HUES64 (cell line): ENCODE results near the gene IRF1.
A peak's percentile ranks its signal among the peaks of the same experiment; 100 is the strongest.

Experiments used
- H3K27ac ChIP-seq: 2 replicates; pipeline ENCODE4 v1.7.0; 2013; ENCODE audit warnings: low read depth, low read length, inconsistent platforms
- H3K27me3 ChIP-seq: 2 replicates; pipeline ENCODE4 v1.6.1; 2013; ENCODE audit warnings: mild to moderate bottlenecking, low read length; ENCODE audit not compliant: insufficient read depth
- H3K36me3 ChIP-seq: 2 replicates; pipeline ENCODE4 v1.6.1; 2013; ENCODE audit warnings: mild to moderate bottlenecking, low read length; ENCODE audit not compliant: insufficient read depth
- H3K4me1 ChIP-seq: 2 replicates; pipeline ENCODE4 v1.6.1; 2013; ENCODE audit warnings: mild to moderate bottlenecking, low read length, moderate library complexity; ENCODE audit not compliant: insufficient read depth
- H3K4me3 ChIP-seq: 2 replicates; pipeline ENCODE4 v1.5.1; 2013; ENCODE audit warnings: mild to moderate bottlenecking, low read length, moderate library complexity
- H3K9ac ChIP-seq: 2 replicates; pipeline ENCODE4 v1.6.1; 2013; ENCODE audit warnings: mild to moderate bottlenecking, low read depth, low read length
- H3K9me3 ChIP-seq: 2 replicates; pipeline ENCODE4 v1.6.1; 2013; ENCODE audit warnings: low read depth, low read length; ENCODE audit not compliant: insufficient read depth
- WGBS: fragments of 150-250, 120-280 bp; methylation state at CpG from one replicate; pipeline ENCODE4 v1.1.7; 2013; ENCODE audit warnings: missing lambda C conversion rate; 5-methylcytosine and 5-hydroxymethylcytosine counted together

IRF1 gene

DNA sequence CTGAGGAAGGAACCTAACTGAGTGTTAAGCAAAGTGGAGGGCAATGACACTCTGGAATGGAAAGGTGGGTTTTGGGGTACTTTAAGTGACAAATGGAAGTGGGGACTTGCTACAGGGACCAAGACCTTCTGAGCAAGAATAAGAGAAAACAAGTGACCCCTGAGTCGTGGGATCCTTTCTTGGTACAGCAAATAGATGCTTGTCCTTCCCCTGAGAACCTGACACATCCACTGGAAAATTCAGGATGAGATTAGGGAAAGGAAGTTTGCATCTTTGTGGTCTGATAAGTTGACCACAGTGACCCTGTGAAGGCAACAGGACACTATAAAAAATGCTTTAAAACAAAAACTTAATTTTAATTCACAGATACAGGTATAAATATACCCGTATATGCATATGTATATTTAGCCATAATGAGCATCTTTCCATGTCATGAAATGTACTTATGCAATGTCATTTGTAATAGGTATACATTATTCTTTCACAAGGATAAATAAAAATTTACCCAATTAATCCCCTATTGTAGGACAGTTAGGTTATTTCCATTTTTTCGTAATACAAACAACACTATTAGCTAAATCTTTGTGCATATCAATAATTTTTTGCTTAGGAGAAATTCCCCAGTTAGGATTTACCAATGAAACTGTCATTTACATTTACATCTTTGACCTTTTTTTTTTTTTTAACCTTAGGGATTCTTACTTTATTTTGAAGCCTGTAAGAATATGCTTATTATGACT is 2.0 kb upstream of the IRF1 start:
- Histone ChIP-seq H3K4me1 (peaks cover 15% of the 10 kb centered on the region; the same call in 1 of the 2 replicates), H3K36me3 (0 out of 2 replicates have a peak, but pooled peaks cover 2% of the 10 kb centered on the region), H3K27me3 (peaks cover 40% of the 10 kb centered on the region), H3K9ac (no peak overlapping the region), H3K9me3 (no peaks in the 10 kb centered on the region), H3K27ac (no peak overlapping the region), H3K4me3 (no peak overlapping the region)
- 91% methylated on average over 2 of the region's 3 CpGs for WGBS

DNA sequence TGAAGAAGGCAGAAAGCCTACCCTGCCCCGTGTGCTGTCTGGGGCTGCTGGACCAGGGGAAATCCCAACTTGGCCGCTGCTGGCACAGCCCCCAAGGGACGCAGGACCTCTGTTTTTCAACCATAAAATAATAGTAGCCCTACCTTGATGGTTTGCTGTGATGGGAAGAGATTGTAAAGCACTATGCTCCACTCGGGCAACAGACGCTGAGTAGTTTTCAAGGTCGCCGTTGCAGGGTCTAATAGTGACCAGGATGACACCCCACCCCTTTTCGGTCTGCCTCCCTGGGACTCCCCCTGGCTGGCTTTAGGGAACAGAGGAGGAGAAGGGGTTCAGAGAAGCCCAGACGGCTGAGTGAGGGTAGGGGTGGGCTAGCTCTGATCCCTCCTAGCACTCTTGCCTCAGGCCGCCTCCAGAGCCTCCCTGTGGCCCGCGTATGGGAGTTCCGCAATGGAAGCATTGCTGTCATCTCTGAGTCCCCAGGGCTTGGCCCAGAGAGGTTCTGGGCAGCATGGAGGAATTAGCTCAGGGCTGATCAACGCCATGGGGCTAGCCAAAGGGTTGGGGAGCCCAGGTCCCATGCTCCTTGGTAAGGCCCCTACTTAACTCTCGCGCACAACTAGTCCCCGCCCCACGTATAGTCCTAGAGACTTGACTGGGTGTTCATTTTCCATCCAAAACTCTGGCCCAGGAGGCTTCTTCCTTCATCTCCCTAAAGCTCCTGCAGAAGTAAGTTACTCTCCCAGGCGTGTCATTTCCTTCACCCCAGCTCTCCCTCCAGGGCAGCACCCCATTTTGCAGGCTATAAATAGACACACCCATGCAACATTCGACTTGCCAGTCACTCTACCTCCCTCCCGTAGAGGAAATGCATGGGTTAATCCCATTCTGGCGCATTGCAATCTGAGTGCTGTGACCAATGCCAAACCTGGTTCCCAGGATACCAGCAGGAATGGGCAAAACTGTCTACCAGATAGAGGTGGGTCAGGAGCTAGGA is 1.1 kb upstream of the IRF1 start:
- Histone ChIP-seq H3K4me3 (peak overlapping the region; percentile 73), H3K4me1 (peaks cover 15% of the 10 kb centered on the region; the same call in 1 of the 2 replicates), H3K36me3 (peaks cover 11% of the 10 kb centered on the region), H3K9ac (peak overlapping the region; percentile 32; the same call in 1 of the 2 replicates), H3K27ac (no peak overlapping the region), H3K9me3 (no peaks in the 10 kb centered on the region), H3K27me3 (peaks cover 36% of the 10 kb centered on the region)
- 62% methylated on average over 22 of the region's 22 CpGs for WGBS

DNA sequence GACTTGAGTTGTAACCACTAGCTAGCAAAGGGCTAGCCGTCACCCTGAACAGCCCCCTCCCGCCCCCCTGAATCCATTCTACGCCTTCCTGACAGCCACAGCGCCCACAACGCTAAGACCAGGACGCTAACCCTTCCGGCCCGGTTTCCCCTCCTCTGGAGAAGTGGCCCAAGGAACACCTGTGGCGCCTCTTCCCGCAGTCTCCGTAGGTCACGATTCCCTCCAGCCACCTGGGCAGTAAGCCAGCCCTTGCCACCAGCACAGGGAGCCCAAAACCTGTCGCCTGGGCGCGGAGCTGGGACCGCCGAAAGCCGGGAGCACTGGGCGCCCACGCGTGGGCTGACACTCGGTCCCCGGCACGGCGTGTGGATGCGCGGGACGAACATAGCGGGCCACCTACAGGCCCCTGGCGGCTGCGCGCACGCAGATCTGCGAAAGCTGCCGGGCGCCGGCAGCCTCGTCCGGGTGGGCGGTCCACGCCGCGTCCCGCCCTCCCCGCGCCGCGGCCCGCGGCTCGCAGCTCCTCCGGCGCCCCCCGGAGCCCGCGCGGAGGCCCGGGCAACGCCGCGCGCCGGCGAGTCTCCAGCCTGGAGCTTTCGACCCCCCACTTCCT is 596 bp downstream of the IRF1 start:
- 1% methylated on average over 65 of the region's 65 CpGs for WGBS
- Histone ChIP-seq H3K4me1 (peaks cover 9% of the 10 kb centered on the region; the same call in 1 of the 2 replicates), H3K27me3 (peaks cover 36% of the 10 kb centered on the region), H3K9me3 (no peaks in the 10 kb centered on the region), H3K27ac (peak overlapping the region; percentile 70; the same call in 1 of the 2 replicates), H3K4me3 (peak overlapping the region; percentile 73), H3K36me3 (peaks cover 26% of the 10 kb centered on the region), H3K9ac (peak overlapping the region; percentile 78)

DNA sequence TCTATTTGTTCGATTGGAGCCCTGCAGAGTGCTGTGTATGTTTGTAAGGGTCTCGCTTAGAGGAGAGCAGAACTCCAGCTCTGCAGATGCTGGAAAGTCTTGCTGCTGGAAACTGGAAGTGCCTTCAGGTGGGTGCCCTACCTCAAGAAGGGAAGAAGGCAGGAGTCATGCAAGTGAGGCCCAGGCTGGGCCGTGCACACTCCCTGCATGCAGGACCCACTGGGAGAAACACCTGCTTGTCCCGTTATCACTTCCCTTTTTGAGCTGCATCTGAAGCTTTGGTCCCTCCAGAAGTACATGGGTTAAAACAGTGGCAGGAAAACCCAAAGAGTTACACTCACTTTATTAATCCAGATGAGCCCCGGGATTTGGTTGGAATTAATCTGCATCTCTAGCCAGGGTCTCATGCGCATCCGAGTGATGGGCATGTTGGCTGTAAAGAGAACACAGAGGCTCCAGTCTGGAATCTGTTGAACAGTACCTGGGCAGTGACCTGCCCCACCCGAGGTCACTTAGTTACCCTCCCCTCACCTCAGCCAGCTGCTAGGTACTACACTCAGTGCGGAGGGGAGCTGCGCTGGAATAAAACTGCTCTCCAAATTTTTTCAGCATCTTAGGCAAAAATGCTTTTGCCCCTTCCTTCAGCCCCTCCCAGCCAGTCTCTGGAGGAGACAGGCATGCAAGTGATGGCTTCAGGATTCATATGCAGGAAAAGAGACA is 1.4 kb downstream of the IRF1 start:
- H3K27me3 ChIP-seq, result peaks cover 34% of the 10 kb centered on the region
- H3K27ac ChIP-seq, result no peak overlapping the region
- no peaks in the 10 kb centered on the region for H3K9me3 ChIP-seq
- peaks cover 31% of the 10 kb centered on the region for H3K36me3 ChIP-seq
- H3K9ac ChIP-seq, result no peak overlapping the region
- H3K4me1 ChIP-seq, result peaks cover 9% of the 10 kb centered on the region; the same call in 1 of the 2 replicates
- H3K4me3 ChIP-seq, result peak overlapping the region; percentile 73
- 80% methylated on average over 10 of the region's 10 CpGs for WGBS

DNA sequence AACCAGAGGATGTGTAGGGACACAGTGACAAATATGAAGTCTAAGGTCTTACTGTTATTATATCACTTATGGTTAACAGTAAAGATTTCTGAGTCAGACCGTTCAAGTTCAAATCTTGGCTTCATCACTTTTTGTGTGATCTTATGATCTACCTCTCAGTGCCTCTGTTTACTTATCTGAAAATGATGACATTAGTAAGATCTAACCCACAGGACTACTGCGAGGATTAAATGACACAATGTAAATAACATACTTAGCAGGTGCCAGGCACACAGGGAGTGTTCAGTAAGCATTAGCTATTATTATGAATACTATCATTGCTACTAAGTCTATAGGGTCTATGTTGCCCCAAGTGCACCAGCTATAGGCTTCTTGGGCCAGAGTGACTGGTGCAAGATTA is 2.0 kb downstream of the IRF1 start:
- Histone ChIP-seq H3K4me3 (no peak overlapping the region), H3K36me3 (peaks cover 37% of the 10 kb centered on the region), H3K27ac (no peak overlapping the region), H3K4me1 (peaks cover 9% of the 10 kb centered on the region; the same call in 1 of the 2 replicates), H3K27me3 (peaks cover 31% of the 10 kb centered on the region), H3K9ac (no peak overlapping the region), H3K9me3 (no peaks in the 10 kb centered on the region)
- 100% methylated on average over 1 of the region's 2 CpGs for WGBS

DNA sequence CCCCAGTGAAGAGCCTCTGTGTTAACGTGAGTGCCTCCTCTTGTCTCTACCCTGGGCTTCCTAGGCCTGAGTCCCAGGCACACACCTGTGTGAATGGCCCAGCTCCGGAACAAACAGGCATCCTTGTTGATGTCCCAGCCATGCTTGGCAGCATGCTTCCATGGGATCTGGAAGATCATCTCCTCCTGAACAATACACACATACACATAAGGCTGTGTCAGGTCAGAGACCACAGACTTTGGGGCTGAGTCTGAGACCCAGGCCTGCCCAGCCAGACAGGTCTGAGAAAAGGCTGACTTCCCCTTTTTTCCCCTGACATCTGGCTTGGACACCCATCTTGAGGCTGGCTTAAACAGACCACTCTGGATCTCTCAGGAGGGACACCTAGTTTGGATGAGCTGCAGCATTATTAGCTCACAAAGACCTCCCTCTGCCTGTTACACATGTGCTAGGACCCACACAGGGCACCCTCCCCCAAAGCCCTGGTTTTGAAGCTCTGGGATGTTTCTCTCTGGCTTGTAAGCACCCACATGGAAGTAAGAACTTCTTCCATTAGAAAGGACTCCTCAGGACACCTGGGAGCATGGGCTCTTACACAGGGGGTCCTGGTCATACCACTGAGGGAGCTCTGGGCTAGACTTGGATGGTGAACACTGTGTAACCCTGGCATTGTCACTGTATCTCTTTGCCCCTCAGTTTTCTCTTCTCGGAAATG is 2.6 kb downstream of the IRF1 start:
- Histone ChIP-seq H3K9me3 (no peaks in the 10 kb centered on the region), H3K27ac (no peak overlapping the region), H3K4me1 (peaks cover 9% of the 10 kb centered on the region; the same call in 1 of the 2 replicates), H3K9ac (no peak overlapping the region), H3K4me3 (no peak overlapping the region), H3K27me3 (peaks cover 26% of the 10 kb centered on the region), H3K36me3 (peaks cover 42% of the 10 kb centered on the region)
- WGBS, result 94% methylated on average over 3 of the region's 3 CpGs

DNA sequence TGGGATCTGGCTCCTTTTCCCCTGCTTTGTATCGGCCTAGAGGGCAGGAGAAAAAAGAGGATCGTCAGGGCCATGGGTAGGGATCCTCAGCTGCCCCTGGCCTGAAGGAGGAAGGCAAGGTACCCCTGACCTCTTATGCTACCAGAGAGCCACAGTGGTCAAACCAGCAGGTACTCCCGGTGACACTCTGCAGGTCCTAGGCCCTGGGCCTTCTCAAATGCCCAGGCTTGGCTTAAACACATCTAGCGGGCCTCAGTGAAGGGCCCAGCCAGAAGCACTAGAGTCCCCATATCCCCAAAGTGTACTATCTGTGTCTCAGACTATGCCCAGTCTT is 3.5 kb downstream of the IRF1 start:
- H3K4me1 ChIP-seq, result peaks cover 9% of the 10 kb centered on the region; the same call in 1 of the 2 replicates
- 94% methylated on average over 4 of the region's 4 CpGs for WGBS
- H3K27ac ChIP-seq, result no peak overlapping the region
- no peaks in the 10 kb centered on the region for H3K9me3 ChIP-seq
- H3K27me3 ChIP-seq, result peaks cover 17% of the 10 kb centered on the region
- H3K9ac ChIP-seq, result no peak overlapping the region
- H3K36me3 ChIP-seq, result peaks cover 42% of the 10 kb centered on the region
- no peak overlapping the region for H3K4me3 ChIP-seq

DNA sequence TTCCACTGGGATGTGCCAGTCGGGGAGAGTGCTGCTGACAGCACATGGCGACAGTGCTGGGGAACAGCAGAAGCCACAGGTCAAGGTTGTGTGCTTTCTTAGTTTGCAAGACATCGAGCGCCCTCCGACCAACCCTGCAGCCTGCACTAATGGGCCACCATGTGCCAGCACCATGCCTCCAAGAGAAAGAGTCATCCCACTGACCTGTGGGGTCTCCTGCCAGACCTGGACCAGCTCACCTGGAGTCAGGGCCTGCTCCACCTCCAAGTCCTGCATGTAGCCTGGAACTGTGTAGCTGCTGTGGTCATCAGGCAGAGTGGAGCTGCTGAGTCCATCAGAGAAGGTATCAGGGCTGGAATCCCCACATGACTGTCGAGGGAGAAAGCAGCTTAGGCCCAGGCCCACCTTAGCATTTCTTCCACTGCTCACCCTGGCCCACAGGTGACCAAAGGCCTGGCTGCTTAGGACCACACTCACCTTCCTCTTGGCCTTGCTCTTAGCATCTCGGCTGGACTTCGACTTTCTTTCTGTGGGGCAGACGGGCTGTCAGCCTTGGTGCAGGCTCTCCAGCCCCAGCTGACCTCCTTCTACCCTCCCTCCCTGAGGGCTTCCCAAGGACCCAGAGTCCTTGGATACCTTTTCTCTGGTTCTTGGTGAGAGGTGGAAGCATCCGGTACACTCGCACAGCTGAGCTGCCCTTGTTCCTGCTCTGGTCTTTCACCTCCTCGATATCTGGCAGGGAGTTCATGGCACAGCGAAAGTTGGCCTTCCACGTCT is 4.1 kb downstream of the IRF1 start:
- Histone ChIP-seq H3K9ac (no peak overlapping the region), H3K27me3 (peaks cover 14% of the 10 kb centered on the region), H3K9me3 (no peaks in the 10 kb centered on the region), H3K27ac (no peak overlapping the region), H3K4me1 (peaks cover 6% of the 10 kb centered on the region; the same call in 1 of the 2 replicates), H3K4me3 (no peak overlapping the region), H3K36me3 (peaks cover 44% of the 10 kb centered on the region)
- WGBS, result 94% methylated on average over 14 of the region's 14 CpGs

DNA sequence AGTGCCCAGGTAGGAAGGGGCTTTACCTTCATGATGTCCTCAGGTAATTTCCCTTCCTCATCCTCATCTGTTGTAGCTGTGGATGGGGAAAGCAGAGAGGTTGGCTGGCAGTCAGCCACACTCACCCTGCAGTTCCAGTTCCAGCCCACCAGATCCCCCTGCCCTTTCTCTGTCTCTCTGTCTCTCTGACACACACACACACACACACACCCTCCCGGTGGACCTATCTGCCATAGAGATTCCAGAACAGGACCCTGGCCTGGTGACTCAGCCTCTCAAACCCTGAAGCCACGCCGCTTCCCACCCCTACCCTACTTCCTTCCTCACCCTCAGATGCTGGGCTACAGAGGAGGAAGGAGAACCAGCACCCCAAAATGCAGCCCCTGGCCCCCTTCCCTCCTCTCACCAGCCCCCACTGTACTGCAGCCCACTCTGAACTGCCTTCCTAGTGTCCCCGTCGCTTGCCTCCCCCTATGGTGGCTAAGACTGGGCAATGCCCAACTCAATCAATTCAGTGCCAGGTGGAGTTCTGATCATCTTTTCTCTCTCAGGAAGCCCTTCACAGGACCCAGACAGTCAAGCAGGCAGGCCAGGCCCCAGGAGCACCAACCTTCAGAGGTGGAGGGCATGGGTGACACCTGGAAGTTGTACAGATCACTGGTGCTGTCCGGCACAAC is 4.8 kb downstream of the IRF1 start:
- peaks cover 44% of the 10 kb centered on the region for H3K36me3 ChIP-seq
- WGBS, result 95% methylated on average over 6 of the region's 6 CpGs
- H3K4me1 ChIP-seq, result peaks cover 4% of the 10 kb centered on the region; the same call in 1 of the 2 replicates
- no peaks in the 10 kb centered on the region for H3K9me3 ChIP-seq
- H3K9ac ChIP-seq, result no peak overlapping the region
- H3K27me3 ChIP-seq, result peaks cover 10% of the 10 kb centered on the region
- H3K4me3 ChIP-seq, result no peak overlapping the region
- no peak overlapping the region for H3K27ac ChIP-seq
